GM19035 (cell line): ENCODE measurements around the gene NQO1.
"Not testable (repeated sequence)": the region's sequence is repeated elsewhere in the genome, so short reads cannot be mapped to it uniquely, and the experiment has no call there.

Source experiments
- ATAC-seq: cut with Tn5 transposase; IDR thresholded peaks from one replicate; pipeline ENCODE4 v1.9.1; 2021; ENCODE audit not compliant: unreplicated experiment

Gene NQO1

DNA sequence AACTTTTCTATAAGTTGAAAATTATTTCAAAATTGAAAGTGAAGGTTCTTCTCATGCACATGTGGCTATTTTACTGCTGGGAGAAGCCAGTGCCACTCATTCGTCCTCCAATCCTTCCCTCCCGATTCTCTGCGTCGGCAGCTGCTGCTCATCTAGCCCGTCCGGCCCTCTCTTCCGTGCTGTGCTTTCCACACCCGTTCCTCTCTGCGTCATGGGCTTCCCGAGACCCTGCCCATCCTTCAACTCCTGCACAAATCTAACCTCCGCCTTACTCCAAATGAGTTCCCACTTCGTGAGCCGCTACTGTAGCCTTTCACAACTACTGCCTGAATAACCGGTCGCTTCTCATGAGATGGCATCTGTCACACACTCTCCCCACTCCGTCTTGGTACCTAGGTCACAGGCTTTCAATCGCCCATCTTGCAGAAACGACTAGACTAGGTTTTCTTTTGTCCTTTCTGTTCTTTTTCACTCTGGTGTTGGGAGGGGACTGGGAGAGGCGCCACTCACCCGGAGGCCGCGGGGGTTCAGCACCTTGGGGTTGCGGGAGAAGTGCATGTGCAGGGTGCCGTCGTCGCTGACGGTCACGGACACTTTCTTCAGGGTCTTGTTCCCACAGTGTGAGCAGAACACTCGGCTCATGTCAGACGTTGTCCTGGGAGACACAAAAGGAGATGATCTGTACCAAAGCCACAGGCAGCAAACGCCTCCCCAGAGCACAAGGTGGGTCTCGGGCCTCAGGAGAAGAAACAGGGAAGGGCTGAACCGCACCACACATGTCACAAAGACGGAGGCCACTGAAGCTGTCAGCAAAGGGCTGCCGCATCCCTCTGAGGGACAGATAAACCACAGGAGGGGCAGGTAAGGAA, 18.2 kb upstream of the NQO1 start:
- no peak for ATAC-seq

DNA sequence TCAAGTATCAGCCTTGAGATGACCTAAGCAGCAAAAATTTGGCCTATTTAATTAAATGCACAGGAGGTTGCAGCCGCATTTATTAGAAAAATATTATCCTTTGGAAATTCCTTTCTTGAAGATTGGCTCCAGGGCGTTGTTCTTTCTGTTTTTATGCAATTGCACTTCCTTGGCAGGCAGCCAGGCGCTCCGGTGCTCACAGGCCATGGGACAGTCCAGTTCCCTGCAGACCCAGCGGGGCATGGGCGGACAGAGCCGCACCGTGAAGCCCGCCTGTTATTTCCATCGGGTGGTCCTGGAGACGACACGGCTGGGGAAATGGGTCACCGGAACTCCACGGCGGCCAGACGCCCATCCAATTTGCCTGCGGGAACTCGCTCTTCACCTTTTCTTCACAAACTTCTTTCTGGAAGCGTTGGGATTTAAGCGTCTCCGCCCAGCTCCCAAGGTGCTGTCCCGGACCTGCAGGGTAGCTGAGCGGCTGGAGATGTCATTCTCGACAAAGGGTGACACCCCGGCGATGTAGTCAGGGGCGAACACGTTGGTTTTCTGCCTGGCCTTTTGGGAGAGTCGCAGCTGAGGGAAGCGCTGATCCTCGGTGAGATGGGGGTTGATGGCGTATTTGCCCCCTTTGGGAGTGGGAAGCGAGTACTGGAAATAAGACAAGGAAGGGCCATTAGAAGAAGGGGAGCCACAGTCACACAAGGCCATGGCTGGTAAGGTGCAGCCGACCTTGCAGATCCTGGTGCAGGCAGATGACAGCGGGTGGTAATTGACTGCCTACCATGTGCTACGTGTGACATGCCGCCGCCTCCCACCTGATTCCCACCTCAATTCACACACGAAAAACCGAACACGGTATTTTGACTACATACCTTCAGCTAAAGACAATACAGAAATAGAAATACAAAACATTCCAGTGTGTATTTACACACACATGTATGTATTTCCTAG, 15.9 kb upstream of the NQO1 start:
- no peak for ATAC-seq

DNA sequence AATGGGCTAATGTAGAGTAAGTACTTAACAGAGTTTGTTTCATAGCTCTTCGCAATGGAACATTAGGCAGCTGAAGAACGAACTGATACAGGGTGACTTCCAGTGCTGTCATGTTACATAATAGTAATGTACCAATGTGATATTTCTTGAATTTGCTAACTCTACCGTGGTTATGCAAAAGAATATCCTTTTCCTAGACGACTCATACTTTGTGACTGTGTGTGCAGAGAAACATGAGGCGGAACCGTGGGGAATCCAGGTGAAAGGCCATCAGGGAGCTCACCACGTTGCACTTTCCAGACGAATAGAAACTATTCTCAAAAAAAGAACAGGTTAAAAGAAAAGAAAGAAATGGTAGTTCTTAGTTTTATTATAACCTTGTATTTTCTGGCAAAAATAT, 15.2 kb upstream of the NQO1 start:
- no peak for ATAC-seq

DNA sequence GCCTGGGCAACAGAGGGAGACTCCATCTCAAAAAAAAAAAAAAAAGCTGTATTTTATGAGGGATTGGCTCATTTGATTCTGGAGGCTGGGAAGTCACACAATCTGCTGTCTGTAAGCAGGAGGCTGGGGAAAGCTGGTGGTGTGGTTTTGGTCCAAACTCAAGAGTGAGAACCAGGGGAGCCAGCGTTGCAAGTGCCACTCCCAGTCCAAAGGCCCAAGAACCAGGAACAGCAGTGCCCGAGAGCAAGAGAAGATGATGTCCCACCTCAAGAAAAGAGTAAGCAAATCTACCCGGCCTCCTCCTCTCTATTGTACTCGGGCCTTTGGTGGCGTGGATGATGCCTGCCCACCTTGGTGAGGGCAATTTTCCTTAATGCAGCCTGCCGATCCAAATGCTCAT, 5.7 kb upstream of the NQO1 start:
- ATAC-seq: no peak

DNA sequence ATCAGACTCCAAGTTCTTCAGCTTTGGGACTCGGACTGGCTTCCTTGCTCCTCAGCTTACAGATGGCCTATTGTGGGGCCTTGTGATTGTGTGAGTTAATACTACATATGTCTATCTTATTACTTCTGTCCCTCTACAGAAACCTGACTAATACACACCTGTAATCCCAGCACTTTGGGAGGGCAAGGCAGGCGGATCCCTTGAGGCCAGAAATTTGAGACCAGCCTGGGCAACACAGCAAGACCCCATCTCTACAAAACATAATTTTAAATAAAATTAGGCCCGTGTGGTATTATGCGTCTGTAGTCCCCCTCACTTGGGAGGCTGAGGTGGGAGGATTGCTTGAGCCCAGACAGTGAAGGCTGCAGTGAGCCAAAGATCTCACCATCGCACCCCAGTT, 4.9 kb upstream of the NQO1 start:
- ATAC-seq: not testable (repeated sequence)

DNA sequence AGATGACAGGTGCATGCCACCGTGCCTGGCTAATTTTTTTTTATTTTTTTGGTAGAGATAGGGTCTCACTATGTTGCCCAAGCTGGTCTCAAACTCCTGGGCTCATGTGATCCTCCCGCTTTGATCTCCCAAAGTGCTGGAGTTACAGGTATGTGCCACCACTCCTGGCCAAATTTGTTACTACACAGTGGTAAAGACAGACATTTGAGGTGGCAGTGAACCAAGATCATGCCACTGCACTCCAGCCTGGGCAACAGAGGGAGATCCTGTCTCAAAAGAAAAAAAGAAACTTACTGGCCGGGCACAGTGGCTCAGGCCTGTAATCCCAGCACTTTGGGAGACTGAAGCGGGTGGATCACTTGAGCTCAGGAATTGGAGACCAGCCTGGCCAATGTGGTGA, 2.7 kb upstream of the NQO1 start:
- not testable (repeated sequence) for ATAC-seq

DNA sequence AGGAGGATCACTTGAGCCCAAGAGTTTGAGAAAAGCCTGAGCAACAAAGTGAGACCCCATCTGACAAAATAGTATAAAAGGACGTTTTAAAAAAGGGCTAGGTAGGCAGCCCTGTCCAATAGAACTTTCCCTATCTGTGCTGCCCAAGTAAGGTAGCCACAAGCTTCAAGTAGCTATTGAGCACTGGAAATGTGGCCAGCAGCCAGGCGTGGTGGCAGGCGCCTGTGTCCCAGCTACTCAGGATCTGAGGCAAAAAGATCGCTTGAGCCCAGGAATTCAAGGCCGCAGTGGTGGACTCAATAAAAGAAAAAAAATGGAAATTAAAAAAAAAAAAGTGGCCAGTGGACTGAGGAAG, 1.5 kb upstream of the NQO1 start:
- no peak for ATAC-seq

DNA sequence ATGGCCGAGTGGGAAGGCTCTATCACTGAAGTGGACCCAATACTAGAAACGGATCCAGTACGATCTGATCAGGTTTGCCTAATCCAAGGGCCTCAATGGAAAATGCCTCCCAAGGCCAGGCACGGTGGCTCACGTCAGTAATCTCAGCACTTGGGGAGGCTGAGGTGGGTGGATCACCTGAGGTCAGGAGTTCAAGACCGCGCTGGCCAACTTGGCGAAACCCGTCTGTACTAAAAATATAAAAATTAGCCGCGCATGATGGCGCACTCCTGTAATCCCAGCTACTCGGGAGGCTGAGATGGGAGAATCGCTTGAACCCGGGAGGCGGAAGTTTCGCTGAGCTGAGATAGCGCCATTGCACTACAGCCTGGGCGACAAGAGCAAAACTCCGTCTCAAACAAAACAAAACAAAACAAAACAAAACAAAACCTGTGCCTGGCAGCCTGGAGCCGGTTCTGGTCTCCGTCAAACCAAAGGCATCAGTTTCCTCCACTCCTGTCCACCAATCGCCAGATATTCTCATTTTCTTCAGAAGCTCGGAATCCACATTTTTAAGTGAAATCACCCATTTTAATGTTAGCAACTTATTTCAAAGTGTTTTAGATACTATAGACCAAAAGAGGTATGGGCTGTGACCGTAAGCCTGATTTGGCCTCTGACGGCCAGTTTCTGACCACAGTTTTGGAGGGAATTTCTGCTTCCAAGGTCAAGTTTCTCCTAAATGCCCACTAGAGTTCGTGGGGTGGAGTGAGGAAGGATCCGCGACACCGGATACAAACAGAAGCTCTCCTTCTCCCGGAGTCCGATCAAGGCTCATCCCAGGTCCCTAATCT, 664 bp downstream of the NQO1 start:
- no peak for ATAC-seq

DNA sequence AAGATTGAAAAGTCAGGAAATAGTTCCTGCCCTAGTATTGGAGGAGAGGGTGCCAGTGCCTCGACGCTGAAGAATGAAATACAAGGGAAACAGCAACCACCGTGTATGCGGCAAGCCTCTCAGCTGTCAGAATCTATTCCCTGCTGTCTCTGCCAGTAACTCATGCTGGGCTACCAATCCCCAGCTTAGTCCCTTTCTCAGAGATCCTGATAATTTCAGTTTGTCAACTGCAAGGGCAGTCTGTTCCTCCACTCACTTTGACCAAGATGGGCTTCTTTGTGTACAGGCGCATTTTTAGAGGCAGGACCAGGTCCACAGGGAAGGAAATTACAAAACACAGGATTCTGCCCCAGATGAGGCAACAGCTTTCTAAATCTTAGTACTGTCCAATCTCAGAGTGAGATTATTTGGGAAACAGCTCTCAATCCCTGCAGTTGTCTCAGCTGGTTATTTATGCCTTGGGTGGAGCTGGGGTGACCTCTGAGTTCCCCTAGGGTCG, 1.3 kb downstream of the NQO1 start:
- ATAC-seq: no peak

DNA sequence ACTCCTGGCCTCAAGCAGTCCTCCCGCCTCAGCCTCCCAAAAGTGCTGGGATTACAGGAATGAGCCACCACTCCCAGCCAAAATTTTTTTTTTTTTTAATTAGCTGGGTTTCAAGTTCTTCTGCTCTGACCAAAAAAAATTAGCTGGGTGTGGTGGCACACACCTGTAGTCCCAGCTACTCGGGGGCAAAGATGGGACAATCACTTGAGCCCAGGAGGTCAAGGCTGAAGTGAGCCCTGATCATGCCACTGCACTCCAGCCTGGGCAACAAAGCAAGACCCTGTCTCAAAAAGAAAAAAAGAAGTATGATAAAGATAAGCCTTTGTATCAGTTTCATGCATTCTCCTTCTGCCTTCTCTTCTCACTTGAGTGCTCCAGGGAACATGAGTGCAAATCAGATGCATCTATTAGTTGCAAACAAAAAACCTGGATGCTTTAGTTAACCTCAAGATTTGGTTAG, 1.9 kb downstream of the NQO1 start:
- no peak for ATAC-seq

DNA sequence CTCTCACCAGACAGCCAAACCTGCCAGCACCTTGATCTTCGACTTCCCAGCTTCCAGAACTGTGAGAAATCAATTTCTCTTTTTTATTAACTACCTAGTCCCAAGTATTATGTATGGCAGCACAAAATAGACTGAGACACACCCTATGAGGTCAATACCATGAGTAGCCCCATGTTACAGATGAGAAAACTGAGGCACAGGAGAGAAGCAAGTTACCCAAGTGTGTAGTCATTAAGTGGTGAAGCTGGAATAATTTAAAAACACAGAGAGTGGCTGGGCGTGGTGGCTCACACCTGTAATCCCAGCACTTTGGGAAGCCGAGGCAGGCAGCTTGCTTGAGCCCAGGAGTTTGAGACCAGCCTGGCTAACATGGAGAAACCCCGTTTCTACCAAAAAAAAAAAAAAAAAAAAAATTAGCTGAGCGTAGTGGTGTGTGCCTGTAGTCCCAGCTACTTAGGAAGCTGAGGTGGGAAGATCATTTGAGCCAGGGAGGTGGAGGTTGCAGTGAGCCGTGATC, 4.9 kb downstream of the NQO1 start:
- ATAC-seq: no peak

DNA sequence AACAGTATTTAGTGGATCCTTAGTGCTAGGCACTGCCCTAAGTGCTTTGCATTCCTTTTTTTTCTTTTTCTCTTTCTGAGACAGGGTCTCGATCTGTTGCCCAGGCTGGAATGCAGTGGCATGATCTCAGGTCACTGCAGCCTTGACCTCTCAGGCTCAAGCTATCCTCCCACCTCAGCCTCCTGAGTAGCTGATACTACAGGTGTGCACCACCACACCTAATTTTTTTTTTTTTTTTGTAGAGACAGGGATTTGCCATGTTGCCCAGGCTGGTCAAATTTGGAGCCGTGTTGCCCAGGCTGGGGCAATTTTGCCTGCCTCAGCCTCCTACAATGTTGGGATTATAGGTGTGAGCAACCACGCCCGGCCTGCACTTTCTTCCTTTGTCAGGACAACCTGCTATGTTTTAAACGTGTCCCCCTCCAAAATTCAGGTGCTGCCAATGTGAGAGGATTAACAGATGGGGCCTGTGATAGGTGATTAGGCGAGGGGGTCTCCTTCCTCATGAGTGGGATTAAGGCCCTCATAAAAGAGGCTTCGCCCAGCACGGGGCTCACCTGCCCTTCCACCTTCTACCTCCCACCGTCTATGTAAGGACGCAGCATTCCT, 5.4 kb downstream of the NQO1 start:
- ATAC-seq: no peak

DNA sequence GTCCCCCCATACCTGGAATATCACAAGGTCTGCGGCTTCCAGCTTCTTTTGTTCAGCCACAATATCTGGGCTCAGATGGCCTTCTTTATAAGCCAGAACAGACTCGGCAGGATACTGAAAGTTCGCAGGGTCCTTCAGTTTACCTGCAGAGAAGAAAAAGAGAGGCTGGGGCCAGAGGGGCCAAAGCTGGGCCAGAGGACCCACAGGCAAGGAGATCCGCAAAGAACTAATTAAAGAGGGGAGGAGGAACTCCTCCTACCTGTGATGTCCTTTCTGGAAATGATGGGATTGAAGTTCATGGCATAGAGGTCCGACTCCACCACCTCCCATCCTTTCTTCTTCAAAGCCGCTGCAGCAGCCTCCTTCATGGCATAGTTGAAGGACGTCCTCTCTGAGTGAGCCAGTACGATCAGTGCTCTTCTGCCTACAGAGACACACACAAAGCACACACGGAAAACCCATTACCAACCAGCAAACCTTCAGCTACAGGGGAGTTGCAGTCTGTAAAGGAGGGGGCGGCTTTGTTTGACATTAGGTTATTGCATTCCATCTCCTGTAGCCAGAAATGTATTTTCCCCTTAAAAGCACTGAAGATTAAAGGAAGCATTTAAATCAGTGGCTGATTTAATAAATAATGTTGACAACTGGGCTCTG, 8.1 kb downstream of the NQO1 start:
- no peak for ATAC-seq

DNA sequence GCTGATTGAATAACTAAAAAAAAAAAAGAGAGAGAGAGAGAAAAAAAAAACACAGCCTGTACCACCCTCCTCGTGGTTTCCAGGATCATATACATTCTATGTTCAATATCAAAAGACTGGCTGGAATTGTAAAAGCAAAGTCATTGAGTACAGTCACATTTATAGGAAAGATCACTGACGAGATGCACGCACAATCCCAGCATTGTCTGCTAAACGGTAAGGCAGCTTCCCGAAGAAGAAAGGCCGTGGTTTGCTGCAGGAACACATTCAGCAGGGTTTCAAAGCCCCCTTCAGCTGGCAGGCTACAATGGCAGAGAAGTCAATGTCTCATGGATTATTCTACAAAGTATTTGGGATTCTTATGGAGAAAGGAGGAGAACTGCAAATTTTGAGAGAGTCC, 9.3 kb downstream of the NQO1 start:
- ATAC-seq: no peak

DNA sequence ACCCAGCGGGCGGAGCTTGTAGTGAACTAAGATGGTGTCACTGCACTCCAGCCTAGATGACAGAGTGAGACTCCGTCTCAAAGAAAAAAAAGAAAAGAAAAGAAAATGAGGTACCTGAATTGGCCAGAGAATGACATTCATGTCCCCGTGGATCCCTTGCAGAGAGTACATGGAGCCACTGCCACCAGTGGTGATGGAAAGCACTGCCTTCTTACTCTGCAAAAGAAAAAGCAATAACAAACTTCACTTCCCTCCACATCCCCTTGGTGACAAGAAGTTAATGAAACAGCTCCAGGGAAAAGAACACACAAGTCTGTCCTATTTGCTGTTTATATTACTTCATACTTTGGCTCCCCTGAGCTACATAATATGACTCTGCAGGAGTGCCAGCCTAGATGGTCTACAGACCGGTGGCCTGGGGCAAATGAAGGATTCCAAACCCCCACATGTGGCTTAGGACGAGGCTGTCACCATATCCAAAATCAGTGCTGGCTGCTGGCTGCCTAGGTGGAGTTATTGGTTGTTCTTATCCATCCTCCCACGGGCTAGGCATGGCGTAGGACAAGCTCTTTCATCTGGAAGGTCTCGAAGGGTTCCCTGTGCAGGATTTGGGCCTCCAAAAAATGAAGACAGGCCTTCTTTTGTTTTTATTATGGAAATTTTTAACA, 13.3 kb downstream of the NQO1 start:
- no peak for ATAC-seq

DNA sequence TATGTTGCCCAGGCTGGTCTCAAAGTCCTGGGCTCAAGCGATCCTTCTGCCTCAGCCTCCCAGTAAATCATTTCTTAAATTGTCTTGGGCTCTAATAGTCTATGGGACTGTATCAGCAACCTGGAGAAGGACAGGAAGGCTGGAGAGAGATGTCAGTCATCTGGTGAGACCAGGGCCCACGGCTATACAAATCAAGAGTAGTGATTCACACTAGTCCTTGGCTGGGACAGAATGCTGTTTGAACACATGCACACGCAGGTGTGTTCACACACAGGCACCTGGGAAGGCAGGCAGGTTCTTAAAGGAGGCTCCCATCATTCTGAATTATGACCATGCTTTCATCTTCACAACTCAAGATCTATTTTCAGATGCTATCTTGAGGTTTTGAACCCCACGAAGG, 14.1 kb downstream of the NQO1 start:
- ATAC-seq: no peak

DNA sequence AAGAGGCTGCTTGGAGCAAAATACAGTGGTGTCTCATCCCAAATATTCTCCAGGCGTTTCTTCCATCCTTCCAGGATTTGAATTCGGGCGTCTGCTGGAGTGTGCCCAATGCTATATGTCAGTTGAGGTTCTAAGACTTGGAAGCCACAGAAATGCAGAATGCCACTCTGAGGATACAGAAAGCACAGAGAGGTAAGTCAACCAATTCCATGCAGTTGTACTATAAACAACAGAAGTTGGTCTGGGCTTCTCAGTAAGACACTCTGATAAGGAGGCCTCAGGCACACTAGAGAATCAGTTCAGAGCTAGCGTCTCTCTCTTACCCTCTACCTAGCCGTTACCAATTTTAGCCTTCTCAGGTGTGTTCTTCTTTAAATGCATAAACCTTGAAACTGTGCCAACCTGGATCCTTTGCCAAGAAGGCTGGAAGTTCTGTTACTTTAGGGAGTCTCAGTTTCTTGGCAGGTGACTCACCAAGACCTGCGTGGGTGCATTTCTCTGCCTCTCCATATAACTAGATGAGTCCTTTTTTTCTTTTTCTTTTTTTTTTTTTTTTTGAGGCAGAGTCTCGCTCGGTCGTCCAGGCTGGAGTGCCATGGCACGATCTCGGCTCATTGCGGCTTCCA, 15.1 kb downstream of the NQO1 start:
- ATAC-seq: no peak

DNA sequence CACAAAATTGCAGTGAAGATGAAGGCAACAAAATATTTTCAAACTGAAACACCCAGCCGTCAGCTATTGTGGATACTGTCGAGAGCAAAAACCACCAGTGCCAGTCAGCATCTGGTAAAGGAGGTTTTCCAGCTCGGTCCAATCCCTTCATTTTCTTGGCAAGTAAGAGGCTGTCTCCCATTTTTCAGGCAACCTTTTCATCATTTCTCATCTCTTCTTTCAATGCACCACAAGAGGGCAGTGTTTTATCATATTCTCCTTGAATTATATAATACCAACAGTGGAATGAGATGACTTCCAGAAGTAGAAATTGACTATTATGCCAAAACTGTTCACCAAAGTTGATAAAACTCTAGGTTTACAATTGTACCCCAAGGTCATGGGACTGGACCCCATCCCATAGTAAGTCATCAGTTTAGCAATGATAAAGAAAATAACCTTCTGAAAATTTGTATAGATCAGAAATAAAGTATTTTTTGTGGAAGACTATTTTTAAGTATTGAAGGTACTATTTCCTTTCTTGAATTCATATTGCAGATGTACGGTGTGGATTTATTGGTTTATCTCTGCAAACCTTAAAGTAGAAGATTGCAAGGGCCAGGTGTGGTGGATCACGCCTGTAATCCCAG, 16.8 kb downstream of the NQO1 start:
- ATAC-seq: no peak
